H9 (cell line): ENCODE measurements around the gene DMAC2L. TPM values are rescaled to one million over a fixed set of nuclear protein-coding genes. Genes with fewer than 3 reads are reported as not detected.

Experiments
- DNase-seq: peaks from one replicate; pipeline ENCODE4 v3.0.0-alpha.2; 2017
- H2AFZ ChIP-seq: one replicate; pipeline ENCODE4 v1.6.1; 2013; ENCODE audit warnings: mild to moderate bottlenecking, low read length, control low read depth, moderate library complexity
- H2AK5ac ChIP-seq: 2 replicates; pipeline ENCODE4 v1.6.1; 2013; ENCODE audit warnings: low read length, control low read depth, mixed read lengths; ENCODE audit not compliant: insufficient read length
- H2BK120ac ChIP-seq: one replicate; pipeline ENCODE4 v1.6.1; 2013; ENCODE audit warnings: low read depth, mild to moderate bottlenecking, low read length, control low read depth, inconsistent platforms; ENCODE audit not compliant: poor library complexity, severe bottlenecking
- H2BK12ac ChIP-seq: 2 replicates; pipeline ENCODE4 v1.6.1; 2013; ENCODE audit warnings: low read length, control low read depth, mixed read lengths, low read depth; ENCODE audit not compliant: insufficient read length
- H2BK15ac ChIP-seq: 2 replicates; pipeline ENCODE4 v1.6.1; 2013; ENCODE audit warnings: low read depth, low read length, control low read depth
- H2BK20ac ChIP-seq: one replicate; pipeline ENCODE4 v1.6.1; 2013; ENCODE audit warnings: low read depth, mild to moderate bottlenecking, low read length, control low read depth, inconsistent platforms; ENCODE audit not compliant: poor library complexity, severe bottlenecking
- H2BK5ac ChIP-seq: 2 replicates; pipeline ENCODE4 v1.6.1; 2013; ENCODE audit warnings: low read length, control low read depth, mixed read lengths; ENCODE audit not compliant: insufficient read length
- H3K14ac ChIP-seq: 2 replicates; pipeline ENCODE4 v1.6.1; 2013; ENCODE audit warnings: low read length, control low read depth; ENCODE audit not compliant: insufficient read depth
- H3K18ac ChIP-seq: 2 replicates; pipeline ENCODE4 v1.6.1; 2013; ENCODE audit warnings: low read depth, mild to moderate bottlenecking, mixed read lengths, low read length, control low read depth; ENCODE audit not compliant: insufficient read length
- H3K23ac ChIP-seq: 2 replicates; pipeline ENCODE4 v1.6.1; 2013; ENCODE audit warnings: low read length, control low read depth, mixed read lengths, low read depth; ENCODE audit not compliant: insufficient read length
- H3K23me2 ChIP-seq: 2 replicates; pipeline ENCODE4 v1.6.1; 2013; ENCODE audit warnings: low read depth, mild to moderate bottlenecking, mixed read lengths, low read length, control low read depth; ENCODE audit not compliant: insufficient read length, poor library complexity, severe bottlenecking
- H3K27ac ChIP-seq: 2 replicates; pipeline ENCODE4 v1.5.1; 2013; ENCODE audit warnings: low read length, control low read depth, mixed read lengths, low read depth; ENCODE audit not compliant: insufficient read length
- H3K27me3 ChIP-seq: 2 replicates; pipeline ENCODE4 v1.6.1; 2013; ENCODE audit warnings: low read length, control low read depth, inconsistent platforms; ENCODE audit not compliant: insufficient read depth
- H3K4ac ChIP-seq: 2 replicates; pipeline ENCODE4 v1.6.1; 2013; ENCODE audit warnings: low read depth, mild to moderate bottlenecking, control low read depth, inconsistent platforms, low read length, moderate library complexity
- H3K4me1 ChIP-seq: 2 replicates; pipeline ENCODE4 v1.6.1; 2013; ENCODE audit warnings: low read length, control low read depth, inconsistent platforms; ENCODE audit not compliant: insufficient read depth
- H3K4me2 ChIP-seq: 2 replicates; pipeline ENCODE4 v1.6.1; 2013; ENCODE audit warnings: low read length, control low read depth, mixed read lengths; ENCODE audit not compliant: insufficient read length, insufficient read depth
- H3K56ac ChIP-seq: 2 replicates; pipeline ENCODE4 v1.6.1; 2013; ENCODE audit warnings: low read depth, mild to moderate bottlenecking, mixed read lengths, low read length, control low read depth; ENCODE audit not compliant: insufficient read length
- H3K79me1 ChIP-seq: 2 replicates; pipeline ENCODE4 v1.6.1; 2013; ENCODE audit warnings: low read depth, mild to moderate bottlenecking, moderate library complexity, low read length, control low read depth, inconsistent platforms; ENCODE audit not compliant: insufficient read depth, poor library complexity, severe bottlenecking
- H3K79me2 ChIP-seq: 2 replicates; pipeline ENCODE4 v1.6.1; 2013; ENCODE audit warnings: low read length, control low read depth, inconsistent platforms; ENCODE audit not compliant: insufficient read depth
- H3K9ac ChIP-seq: 2 replicates; pipeline ENCODE4 v1.6.1; 2013; ENCODE audit warnings: low read length, control low read depth, mixed read lengths; ENCODE audit not compliant: insufficient read length; ENCODE audit errors: extremely low read depth
- H3K9me3 ChIP-seq: one replicate; pipeline ENCODE4 v1.6.1; 2013; ENCODE audit warnings: low read depth, low read length, inconsistent platforms; ENCODE audit not compliant: control insufficient read depth
- H3T11ph ChIP-seq: one replicate; pipeline ENCODE4 v1.6.1; 2013; ENCODE audit warnings: mild to moderate bottlenecking, low read length, control low read depth, inconsistent platforms
- H4K20me1 ChIP-seq: one replicate; pipeline ENCODE4 v1.6.1; 2013; ENCODE audit not compliant: control insufficient read depth, insufficient read length, insufficient read depth
- H4K5ac ChIP-seq: 2 replicates; pipeline ENCODE4 v1.6.1; 2013; ENCODE audit warnings: low read depth, mild to moderate bottlenecking, mixed read lengths, low read length, control low read depth; ENCODE audit not compliant: insufficient read length
- H4K8ac ChIP-seq: replicated peaks from 2 replicates; pipeline ENCODE4 v1.6.1; 2013; ENCODE audit warnings: low read length, control low read depth, mixed read lengths, low read depth; ENCODE audit not compliant: insufficient read length
- H4K91ac ChIP-seq: 2 replicates; pipeline ENCODE4 v1.6.1; 2013; ENCODE audit warnings: low read depth, mild to moderate bottlenecking, moderate library complexity, mixed read lengths, low read length, control low read depth; ENCODE audit not compliant: insufficient read length
- H3K27ac Mint-ChIP-seq, 3 experiments: 2 replicates in 2 of 3; 3 replicates in 1 of 3; pipeline ENCODE4 v1.8.0; 2020 to 2021; ENCODE audit warnings: mixed read lengths in 3 of 3, mild to moderate bottlenecking in 1 of 3, moderate library complexity in 1 of 3
- H3K27me3 Mint-ChIP-seq: 2 replicates; pipeline ENCODE4 v1.8.0; 2021; ENCODE audit warnings: low read depth, mild to moderate bottlenecking, moderate library complexity, mixed read lengths
- H3K36me3 Mint-ChIP-seq, 3 experiments: 2 replicates in 2 of 3; 3 replicates in 1 of 3; pipeline ENCODE4 v1.8.0; 2020 to 2021; ENCODE audit warnings: low read depth in 3 of 3, mixed read lengths in 3 of 3; ENCODE audit not compliant: insufficient read depth in 1 of 3
- H3K4me1 Mint-ChIP-seq, 2 experiments: 2 replicates each; pipeline ENCODE4 v1.8.0; 2020; ENCODE audit warnings: mixed read lengths in 2 of 2
- H3K4me3 Mint-ChIP-seq, 2 experiments: 2 replicates in 1 of 2; 3 replicates in 1 of 2; pipeline ENCODE4 v1.8.0; 2020 to 2021; ENCODE audit warnings: mild to moderate bottlenecking in 2 of 2, mixed read lengths in 2 of 2, moderate library complexity in 1 of 2
- H3K9me3 Mint-ChIP-seq, 2 experiments: 2 replicates in 1 of 2; 3 replicates in 1 of 2; pipeline ENCODE4 v1.8.0; 2020; ENCODE audit warnings: mild to moderate bottlenecking in 2 of 2, mixed read lengths in 2 of 2, moderate library complexity in 1 of 2
- CTCF ChIP-seq: fragments of 200-600 bp; sonication (generic); conservative IDR thresholded peaks from 3 replicates; pipeline ENCODE4 v1.8.0; 2021; ENCODE audit warnings: antibody characterized with exemption, mild to moderate bottlenecking
- WGBS: extraction: QIAGEN DNeasy Blood & Tissue Kit; methylation state at CpG from one replicate; pipeline ENCODE4 v1.1.7; 2013; ENCODE audit warnings: missing lambda C conversion rate, low lambda C conversion rate, mixed read lengths; ENCODE audit not compliant: insufficient read length; ENCODE audit errors: extremely low coverage; 5-methylcytosine and 5-hydroxymethylcytosine counted together
- total RNA-seq: library from RNA; stranded (reverse); gene quantifications from 2 replicates; pipeline ENCODE4 v1.2.1, GENCODE V29; 2021

DMAC2L gene
- total RNA-seq, 1 experiment from 2014 or later = 22.4 TPM

GRCh38 chr14:50303744-50304471, 8.2 kb upstream of the DMAC2L start:
- peaks cover 4% of the 10 kb centered on the region for H3K79me2 ChIP-seq
- H2BK15ac ChIP-seq = no peak overlapping the region
- Mint-ChIP-seq H3K4me3 (no peak overlapping the region), H3K36me3 (peaks cover 36 to 40% (median 39%) of the 10 kb centered on the region in 3 experiments), H3K9me3 (peaks cover 5 to 10% of the 10 kb centered on the region in 2 experiments), H3K27me3 (no peaks in the 10 kb centered on the region), H3K27ac (no peak overlapping the region), H3K4me1 (peaks cover 16 to 19% of the 10 kb centered on the region in 2 experiments)
- H3K4me2 ChIP-seq = no peak overlapping the region
- no peak overlapping the region for H3K56ac ChIP-seq
- no peak overlapping the region for H3T11ph ChIP-seq
- H3K18ac ChIP-seq = no peak overlapping the region
- no peaks in the 10 kb centered on the region for H4K20me1 ChIP-seq
- H4K8ac ChIP-seq = no peak overlapping the region
- H2BK120ac ChIP-seq = no peak overlapping the region
- WGBS = no CpG with 5 or more reads among the region's 8 CpGs
- H2BK5ac ChIP-seq = no peak overlapping the region
- H4K5ac ChIP-seq = no peak overlapping the region
- H3K27ac ChIP-seq = no peak overlapping the region
- H3K23me2 ChIP-seq = no peaks in the 10 kb centered on the region
- no peaks in the 10 kb centered on the region for H3K9me3 ChIP-seq
- H2BK20ac ChIP-seq = no peak overlapping the region
- no peaks in the 10 kb centered on the region for H3K79me1 ChIP-seq
- H3K4me1 ChIP-seq = no peaks in the 10 kb centered on the region
- H3K23ac ChIP-seq = no peak overlapping the region
- H2AFZ ChIP-seq = no peak overlapping the region
- TF ChIP-seq CTCF = no peak
- H3K9ac ChIP-seq = no peak overlapping the region
- H3K4ac ChIP-seq = no peak overlapping the region
- no peak overlapping the region for H2BK12ac ChIP-seq
- no peak overlapping the region for H2AK5ac ChIP-seq
- no peak overlapping the region for H3K14ac ChIP-seq
- no peak overlapping the region for H4K91ac ChIP-seq
- H3K27me3 ChIP-seq = no peaks in the 10 kb centered on the region
- no peak for DNase-seq
